H1 (cell line): ENCODE data around the gene PHF23.

Experiments used
- CEBPB ChIP-seq: IDR thresholded peaks from 2 replicates; pipeline ENCODE4 v1.6.1; 2012; ENCODE audit warnings: low read depth, low read length
- CTCF ChIP-seq, 3 experiments: IDR thresholded peaks; 1 replicate in 2 of 3; 2 replicates in 1 of 3; pipeline versions ENCODE4 v1.5.1 to v1.6.1; 2011; ENCODE audit warnings: low read length in 3 of 3, mild to moderate bottlenecking in 3 of 3, inconsistent platforms in 2 of 3, low read depth in 1 of 3, moderate library complexity in 1 of 3; ENCODE audit not compliant: insufficient read depth in 1 of 3; ENCODE audit errors: control extremely low read depth in 1 of 3
- E2F6 ChIP-seq: IDR thresholded peaks from 2 replicates; pipeline ENCODE4 v1.6.1; 2012; ENCODE audit warnings: inconsistent platforms
- EP300 ChIP-seq, 2 experiments: IDR thresholded peaks; 1 replicate in 1 of 2; 2 replicates in 1 of 2; pipeline ENCODE4 v1.6.1; 2011 to 2012; ENCODE audit warnings: low read depth in 2 of 2, low read length in 2 of 2, mild to moderate bottlenecking in 2 of 2, borderline replicate concordance in 1 of 2, inconsistent platforms in 1 of 2, moderate library complexity in 1 of 2
- EZH2 ChIP-seq: fragments of 200-600 bp; sonication (generic); IDR thresholded peaks from 2 replicates; pipeline ENCODE4 v1.7.1; 2012; ENCODE audit warnings: low read depth, mild to moderate bottlenecking, moderate library complexity, low read length, inconsistent platforms; ENCODE audit not compliant: severe bottlenecking
- POLR2A ChIP-seq, 2 experiments: IDR thresholded peaks; 1 replicate in 1 of 2; 2 replicates in 1 of 2; pipeline ENCODE4 v1.6.1; 2011; ENCODE audit warnings: low read depth in 2 of 2, low read length in 2 of 2, mild to moderate bottlenecking in 2 of 2; ENCODE audit errors: control extremely low read depth in 1 of 2
- POLR2AphosphoS5 ChIP-seq: IDR thresholded peaks from 2 replicates; pipeline ENCODE4 v1.6.1; 2011; ENCODE audit warnings: low read depth, low read length
- SIN3A ChIP-seq, 2 experiments: IDR thresholded peaks in 1 of 2; conservative IDR thresholded peaks in 1 of 2; 2 replicates each; pipeline ENCODE4 v1.6.1; 2011 to 2012; ENCODE audit warnings: low read length in 2 of 2, improper control_type of control experiment in 1 of 2, low read depth in 1 of 2, mild to moderate bottlenecking in 1 of 2
- SP2 ChIP-seq: IDR thresholded peaks from 2 replicates; pipeline ENCODE4 v1.6.1; 2012; ENCODE audit warnings: mild to moderate bottlenecking, low read length, inconsistent platforms
- ZNF274 ChIP-seq: IDR thresholded peaks from 2 replicates; pipeline ENCODE4 v1.7.0; 2012; ENCODE audit warnings: low read length, borderline replicate concordance; ENCODE audit errors: extremely low read depth

GRCh38 chr17:7260651-7261378, 21.6 kb upstream of the PHF23 start:
- TF ChIP-seq POLR2AphosphoS5 (peak; percentile 81; the same call in 1 of the 2 replicates), E2F6 (no peak; the same call in 1 of the 2 replicates), POLR2A (IDR thresholded peaks at IDR 0.05; ENCODE audit: control extremely low read depth in 1 of 2, low read depth in 2 of 2, low read length in 2 of 2) (peak in 1 of 2 experiments; percentile 72; a peak in 2 of 3 replicates), CTCF (IDR thresholded peaks at IDR 0.05; ENCODE audit: control extremely low read depth in 1 of 3, insufficient read depth in 1 of 3, low read depth in 1 of 3, low read length in 3 of 3) (no peak), SP2 (no peak), ZNF274 (no peak), SIN3A (conservative IDR thresholded peaks at IDR 0.05 in 1 of 2, IDR thresholded peaks at IDR 0.05 in 1 of 2; ENCODE audit: low read depth in 1 of 2, low read length in 2 of 2) (peak in 1 of 2 experiments; percentile 33; a peak in 1 of 4 replicates), EP300 (IDR thresholded peaks at IDR 0.05; ENCODE audit: borderline replicate concordance in 1 of 2, low read depth in 2 of 2, low read length in 2 of 2) (peak in 1 of 2 experiments; percentile 96; a peak in 2 of 3 replicates), CEBPB (no peak), EZH2 (no peak)
